ENCODE results near the gene ZMYND19.
"Not testable (repeated sequence)": the region's sequence is repeated elsewhere in the genome, so short reads cannot be mapped to it uniquely, and the experiment has no call there.

Gene ZMYND19

DNA sequence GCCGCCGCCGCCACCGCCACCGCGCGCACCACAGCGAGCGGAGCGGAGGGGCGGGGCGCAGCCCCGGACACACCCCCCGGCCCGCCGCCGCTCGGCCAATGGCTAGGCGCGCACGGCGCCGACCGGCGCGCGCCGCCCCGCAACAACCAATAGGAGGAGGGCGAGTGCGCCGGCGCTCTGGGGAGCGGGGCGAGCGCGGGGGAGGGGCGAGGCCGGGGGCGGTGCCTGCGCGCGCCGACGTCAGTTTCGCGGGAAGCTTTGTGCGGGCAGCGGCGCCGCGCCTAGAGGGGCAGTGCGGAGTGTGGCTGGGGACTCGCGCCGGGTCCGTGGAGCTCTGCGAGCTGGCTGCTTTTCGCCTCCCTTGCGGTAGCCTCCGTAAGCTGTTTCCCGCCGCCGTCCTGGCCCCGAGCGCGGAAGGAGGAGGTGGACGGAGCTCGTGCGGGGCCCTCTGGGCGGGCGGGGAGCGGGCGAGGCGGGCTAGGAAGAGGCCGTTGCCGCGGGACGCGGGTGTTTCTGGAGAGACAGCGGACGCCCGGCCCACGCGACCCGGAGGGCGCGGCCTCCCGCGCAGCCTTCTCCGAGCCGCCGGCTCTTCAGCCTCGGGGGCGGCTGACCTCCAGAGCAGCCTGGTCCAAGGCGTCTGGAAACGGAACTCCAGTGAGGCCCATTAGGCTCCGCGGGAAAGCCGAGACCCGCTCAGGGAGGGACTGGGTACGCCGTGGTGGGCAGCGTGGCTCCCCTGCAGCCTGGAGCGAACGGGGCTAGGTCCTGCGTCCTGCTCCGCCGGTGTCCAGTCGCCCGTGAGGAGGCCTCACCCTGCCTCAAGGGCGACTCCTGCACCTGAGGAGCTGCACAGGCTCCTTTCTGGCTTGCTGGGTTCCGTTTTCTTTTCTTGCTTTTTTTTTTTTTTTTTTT lies at the start of gene ZMYND19:
Gene ZMYND19 (minus strand): TSS at position 44 of the 915 bp plus-strand sequence. CDS start 249 bp downstream, outside the sequence.
- peak; percentile 96 for DNase-seq

DNA sequence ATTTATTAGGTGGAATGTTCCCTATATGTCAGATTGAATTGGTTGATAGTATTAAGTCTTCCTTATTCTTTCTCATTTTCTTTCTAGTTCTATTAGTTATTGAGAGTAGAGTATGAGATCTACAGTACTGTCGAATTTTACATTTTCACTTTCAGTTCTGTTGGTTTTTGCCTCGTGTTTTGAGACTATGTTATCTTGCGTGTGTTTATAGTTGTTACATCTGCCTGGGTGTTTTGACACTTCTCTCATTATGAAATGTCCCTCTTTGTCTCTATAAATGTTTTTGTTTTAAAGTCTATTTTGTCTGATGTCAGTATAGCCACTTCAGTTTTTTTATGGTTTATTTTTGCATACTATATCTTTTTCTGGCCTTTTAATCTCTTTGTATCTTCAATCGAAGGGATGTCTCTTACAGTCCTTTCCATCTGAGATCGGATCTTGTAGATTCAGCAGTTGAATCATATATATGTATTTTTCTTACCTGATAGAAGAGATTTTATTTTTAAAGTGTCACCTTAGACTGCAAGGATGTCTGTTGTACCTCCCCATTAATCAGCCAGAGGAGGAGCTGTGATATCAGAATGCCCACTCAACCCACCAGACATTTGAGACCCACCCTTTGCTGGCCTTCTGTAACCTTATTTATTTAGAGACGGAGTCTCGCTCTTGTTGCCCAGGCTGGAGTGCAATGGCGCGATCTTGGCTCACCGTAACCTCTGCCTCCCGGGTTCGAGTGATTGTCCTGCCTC lies 49.2 kb upstream of the ZMYND19 start:
- DNase-seq = no peak

DNA sequence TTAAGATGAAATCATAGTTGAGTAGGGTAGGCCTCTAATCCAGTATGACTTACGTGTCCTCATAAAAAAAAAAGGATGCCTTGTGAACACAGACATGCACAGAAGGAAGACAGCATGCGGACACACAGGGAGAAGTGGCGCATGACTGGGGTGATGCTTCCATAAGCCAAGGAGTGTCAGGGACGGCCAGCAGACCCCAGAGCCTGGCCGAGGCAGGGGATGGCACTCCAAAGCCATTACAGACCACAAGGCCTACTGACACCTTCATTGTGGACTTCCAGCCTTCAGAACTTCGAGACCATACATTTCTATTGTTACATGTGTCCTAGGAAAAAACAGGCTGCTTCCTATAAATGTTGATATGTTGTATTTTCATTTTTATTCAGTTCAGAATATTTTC lies 48.4 kb upstream of the ZMYND19 start:
- DNase-seq = no peak

DNA sequence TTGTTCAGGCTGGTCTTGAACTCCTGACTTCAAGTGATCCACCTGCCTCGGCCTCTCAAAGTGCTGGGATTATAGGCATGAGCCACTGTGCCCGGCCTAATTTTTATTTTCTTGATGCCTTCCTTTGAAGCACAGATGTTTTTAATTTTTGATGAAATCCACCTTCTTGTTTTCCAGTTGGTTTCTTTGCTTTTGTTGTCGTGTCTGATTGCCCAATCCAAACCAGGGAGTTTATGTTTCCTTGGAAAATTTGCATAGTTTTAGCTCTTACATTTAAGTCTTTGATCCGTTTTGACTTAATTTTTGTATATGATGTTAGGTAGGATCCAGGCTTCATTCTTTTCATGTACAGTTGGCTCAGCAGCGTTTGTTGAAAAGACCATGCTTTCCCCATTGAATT lies 43.7 kb upstream of the ZMYND19 start:
- DNase-seq = no peak

DNA sequence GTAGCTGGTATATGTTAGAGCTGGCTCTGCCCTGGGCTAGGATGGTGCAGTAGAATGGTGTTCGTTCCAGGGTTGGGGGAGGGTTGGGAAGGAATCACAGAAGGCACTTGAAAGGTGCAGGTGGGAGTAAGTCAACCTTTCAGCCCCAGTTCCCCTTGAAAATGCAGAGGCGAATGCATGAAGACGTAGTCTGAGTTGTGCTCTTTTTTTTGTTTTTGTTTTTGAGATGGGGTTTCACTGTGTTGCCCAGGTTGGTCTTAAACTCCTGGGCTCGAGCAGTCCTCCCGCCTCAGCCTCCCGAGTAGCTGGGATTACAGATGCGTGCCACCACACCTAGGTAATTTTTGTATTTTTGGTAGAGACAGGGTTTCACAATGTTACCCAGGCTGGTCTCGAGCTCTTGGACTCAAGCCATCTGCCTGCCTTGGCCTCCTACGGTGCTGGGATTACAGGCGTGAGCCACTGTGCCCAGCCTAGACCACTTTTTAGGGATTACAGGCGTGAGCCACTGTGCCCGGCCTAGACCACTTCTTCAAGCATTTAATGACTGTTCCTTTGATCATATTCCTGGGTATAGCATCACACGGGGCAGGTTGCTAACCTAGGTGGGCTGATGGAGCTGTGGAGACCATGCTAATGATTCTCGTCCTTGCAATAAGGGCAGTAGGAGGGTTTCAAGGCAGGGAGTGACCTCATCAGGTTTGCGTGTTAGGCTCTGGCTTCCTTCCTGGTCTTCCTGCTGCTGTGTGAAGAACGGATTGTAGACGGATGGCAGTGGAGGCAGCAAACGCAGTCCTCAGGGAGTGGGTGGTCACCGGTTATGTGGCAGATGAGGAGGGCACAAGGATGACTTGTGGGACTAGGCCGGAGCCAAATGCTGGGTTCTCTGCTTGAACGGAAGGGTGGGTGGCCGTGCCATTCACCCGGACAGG lies 42.2 kb upstream of the ZMYND19 start:
- peak; percentile 30 for DNase-seq

DNA sequence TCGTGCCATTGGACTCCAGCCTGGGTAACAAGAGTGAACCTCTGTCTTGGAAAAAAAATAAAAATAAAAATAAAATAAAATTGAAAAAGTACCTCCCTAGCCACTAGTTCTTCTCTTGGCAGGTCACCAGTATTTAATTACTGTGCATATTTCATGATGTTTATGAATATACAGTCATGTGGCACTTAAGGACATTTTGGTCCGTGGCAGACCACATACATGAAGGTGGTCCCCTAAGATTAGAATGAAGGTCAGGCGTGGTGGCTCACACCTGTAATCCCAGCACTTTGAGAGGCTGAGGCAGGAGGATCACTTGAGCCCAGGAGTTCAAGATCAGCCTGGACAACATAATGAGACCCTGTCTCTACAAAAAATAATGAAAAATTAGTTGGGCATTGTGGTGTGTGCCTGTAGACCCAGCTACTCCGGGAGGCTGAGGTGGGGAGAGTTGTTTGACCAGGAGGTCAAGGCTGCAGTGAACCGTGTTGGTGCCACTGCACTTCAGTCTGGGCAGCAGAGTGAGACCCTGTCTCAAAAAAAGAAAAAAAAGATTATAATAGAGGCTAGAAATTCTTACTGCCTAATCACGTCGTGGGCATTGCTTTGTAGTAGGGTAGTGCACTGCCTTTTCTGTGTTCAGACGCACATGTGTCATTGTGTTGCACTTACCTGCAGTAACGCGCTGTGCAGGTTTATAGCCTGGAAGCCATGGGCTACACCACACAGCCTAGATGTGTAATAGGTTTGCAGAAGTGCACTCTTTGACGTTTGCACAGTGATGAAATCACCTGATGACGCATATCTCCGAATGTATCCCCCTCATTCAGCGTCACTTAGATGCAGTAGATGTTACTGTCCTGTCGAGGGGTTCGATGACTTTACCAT lies 41.3 kb upstream of the ZMYND19 start:
- DNase-seq = no peak

DNA sequence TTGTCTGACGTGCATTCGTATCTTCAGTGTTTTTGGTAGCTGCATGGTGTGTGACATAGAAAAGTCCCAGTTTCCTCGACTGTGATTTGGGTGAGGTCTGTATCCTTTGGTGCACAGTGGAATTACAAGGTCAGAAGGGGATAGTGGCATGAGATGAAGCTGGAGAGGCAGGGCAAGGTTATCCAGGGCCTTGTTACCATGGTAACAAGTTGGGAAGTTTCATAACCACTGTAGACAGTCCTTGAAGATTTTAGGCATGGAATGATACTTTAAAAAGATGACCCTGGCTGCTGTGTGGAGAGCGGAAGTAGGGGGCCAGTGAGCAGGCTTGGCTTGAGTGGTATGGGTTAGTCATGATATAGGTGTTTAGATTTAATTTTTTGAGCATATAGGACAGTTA lies 40.4 kb upstream of the ZMYND19 start:
- no peak for DNase-seq

DNA sequence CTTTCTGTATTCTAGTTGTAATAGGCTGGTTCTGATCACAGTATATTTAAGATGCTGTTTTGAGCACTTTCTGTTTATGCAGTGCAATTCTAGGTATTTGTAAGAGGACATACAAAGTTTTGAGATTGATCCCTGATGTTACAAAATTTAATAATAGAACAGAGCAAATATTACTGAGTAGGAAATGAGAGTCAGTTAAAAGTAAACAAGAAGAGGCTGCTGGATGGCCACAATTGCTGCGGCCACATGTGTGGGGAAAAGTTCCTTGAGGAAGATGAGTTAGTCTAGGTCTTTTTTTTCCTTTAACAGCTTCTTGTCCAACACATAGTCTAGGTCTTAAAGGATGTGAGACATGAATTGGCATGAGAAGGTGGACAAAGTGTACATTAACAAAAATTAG lies 39.8 kb upstream of the ZMYND19 start:
- no peak for DNase-seq

DNA sequence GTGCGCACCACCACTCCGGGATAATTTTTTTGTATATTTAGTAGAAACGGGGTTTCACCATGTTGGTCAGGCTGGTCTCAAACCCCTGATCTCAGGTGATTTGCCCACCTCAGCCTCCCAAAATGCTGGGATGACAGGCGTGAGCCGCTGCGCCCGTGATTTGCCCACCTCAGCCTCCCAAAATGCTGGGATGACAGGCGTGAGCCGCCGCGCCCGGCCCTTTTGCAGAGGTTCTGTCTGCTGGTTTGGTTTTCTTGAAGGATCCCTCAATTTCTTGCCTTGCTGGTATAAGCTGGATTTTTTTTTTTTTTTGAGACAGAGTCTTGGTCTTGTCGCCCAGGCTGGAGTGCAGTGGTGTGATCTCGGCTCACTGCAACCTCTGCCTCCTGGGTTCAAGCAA lies 37.1 kb upstream of the ZMYND19 start:
- not testable (repeated sequence) for DNase-seq

DNA sequence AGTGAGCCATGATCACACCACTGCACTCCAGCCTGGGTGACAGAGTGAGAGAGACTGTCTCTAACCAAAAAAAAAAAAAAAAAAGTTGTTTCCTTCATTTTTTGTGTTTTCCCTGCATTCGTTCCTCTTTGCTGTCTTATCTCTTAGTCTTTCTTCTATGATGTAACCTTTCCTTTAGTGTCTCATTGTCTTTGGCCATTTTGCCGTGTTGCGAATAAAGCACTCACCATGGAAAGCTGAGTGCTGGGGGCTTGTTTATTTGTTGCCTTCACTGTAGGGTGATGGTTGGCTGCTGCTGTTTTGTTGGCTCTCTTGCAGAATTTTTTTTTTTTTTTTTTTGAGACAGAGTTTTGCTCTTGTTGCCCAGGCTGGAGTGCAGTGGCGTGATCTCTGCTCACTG lies 36.2 kb upstream of the ZMYND19 start:
- no peak for DNase-seq

DNA sequence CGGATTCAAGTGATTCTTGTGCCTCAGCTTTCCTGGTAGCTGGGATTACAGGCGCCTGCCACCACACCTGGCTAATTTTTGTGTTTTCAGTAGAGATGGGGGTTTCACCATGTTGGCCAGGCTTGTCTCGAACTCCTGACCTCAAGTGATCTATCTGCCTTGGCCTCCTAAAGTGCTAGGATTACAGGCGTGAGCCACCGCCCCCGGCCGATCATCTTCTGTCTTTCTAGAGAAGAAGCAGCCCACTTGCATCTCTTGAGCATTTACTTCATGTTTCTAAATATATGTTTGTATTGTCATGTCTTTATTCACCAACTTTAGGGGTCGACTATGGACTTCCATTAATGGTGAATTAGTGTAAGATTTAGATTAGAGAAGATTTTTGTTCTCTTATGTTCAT lies 31.9 kb upstream of the ZMYND19 start:
- not testable (repeated sequence) for DNase-seq

DNA sequence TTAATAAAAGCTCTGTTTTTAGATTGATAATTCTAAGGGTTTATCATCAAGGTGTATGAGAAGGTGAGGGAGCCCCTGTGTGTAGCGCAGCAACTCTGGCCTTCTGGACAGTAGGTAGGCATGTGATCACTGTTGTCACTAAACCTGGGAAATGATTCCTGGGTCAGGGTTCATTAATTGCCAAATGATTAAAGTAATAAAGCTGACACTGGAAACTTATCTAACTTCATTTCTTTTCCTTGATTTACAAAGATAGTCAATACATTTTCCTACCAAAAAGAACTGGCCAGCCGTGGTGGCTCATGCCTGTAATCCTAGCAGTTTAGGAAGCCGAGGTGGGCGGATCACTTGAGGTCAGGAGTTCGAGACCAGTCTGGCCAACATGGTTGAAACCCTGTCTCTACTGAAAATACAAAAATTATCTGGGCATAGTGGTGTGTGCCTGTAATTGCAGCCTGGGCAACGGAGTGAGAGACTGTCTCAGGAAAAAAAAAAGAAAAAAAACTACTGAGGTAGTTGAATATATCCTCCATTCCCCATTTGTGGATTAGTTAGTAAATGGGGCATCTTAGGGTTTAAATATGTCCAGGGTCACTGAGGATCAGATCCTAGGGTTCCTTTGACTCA lies 30.9 kb upstream of the ZMYND19 start:
- no peak for DNase-seq

DNA sequence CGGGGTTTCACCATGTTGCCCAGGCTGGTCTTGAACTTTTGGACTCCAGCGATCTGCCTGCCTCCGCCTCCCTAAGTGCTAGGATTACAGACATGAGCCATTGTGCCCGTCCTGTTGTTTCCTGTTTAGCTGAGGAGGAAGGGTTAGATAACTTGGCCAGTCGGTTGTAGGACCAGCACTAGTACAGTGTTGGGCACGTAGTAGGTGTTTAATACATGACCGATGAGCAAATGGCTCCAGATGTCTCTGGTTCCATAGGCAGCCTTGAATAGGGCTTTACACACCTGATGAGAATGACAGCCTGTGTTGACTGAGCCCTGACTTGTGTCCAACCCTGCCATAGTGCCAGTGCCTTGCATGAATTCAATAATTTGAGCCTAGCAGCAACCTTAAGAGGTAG lies 30.3 kb upstream of the ZMYND19 start:
- no peak for DNase-seq

DNA sequence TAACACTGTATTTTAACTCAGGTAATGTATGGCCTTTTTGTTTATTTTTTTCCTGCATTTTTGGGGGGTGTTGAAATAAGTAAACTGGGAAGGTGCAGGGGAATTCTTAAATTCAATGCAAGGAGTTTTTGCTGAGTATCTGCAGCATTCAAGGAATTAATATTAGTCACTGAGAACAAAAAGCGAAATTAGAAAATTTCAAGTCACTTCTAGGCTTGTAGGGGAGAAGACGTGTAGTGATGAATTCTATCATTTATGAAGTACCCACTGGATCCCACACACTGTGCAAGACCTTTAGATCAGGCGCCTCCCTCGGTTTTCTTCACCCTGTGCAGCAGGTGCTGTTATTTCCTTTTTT lies 29.7 kb upstream of the ZMYND19 start:
- no peak for DNase-seq

DNA sequence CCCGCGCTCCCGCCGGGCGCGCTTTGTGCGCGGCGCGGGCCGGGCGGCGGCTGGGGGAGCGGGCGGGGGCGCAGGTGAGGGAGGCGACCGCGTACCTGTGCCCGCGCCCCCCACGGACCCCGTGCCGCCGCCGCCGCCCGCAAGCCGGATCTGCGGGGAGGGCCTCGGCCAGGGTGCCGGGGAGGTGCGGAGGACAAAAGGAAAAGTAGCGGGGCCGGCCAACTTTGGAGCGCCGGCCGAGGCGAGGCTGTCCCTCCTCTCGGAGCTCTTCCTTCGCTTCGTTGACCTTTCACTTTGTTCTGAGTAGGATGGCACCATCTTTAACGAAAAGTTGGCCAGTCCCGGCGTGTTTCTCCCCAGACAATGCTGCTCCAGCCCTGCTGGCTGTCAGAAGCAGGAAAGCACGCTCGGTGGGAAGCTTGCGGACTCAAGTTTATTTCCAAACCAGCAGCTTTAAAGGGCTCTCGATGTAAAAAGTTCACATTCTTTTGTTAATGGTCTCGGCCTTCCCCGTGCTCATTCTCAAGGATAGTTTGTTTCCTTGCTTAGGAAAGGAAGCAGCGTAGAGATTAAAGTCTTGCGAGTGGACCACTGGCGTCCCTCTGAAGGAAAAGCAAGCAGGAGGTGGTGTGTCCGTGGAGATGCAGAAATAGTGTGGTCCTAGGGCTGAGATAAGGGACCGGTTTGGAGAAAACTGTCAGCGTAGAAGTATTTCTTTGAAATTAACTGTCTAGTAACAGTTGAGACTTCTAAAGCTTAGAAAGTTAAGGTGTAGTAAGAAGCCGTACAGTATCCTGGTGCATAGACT lies 29.1 kb upstream of the ZMYND19 start:
- peak; percentile 71 for DNase-seq

DNA sequence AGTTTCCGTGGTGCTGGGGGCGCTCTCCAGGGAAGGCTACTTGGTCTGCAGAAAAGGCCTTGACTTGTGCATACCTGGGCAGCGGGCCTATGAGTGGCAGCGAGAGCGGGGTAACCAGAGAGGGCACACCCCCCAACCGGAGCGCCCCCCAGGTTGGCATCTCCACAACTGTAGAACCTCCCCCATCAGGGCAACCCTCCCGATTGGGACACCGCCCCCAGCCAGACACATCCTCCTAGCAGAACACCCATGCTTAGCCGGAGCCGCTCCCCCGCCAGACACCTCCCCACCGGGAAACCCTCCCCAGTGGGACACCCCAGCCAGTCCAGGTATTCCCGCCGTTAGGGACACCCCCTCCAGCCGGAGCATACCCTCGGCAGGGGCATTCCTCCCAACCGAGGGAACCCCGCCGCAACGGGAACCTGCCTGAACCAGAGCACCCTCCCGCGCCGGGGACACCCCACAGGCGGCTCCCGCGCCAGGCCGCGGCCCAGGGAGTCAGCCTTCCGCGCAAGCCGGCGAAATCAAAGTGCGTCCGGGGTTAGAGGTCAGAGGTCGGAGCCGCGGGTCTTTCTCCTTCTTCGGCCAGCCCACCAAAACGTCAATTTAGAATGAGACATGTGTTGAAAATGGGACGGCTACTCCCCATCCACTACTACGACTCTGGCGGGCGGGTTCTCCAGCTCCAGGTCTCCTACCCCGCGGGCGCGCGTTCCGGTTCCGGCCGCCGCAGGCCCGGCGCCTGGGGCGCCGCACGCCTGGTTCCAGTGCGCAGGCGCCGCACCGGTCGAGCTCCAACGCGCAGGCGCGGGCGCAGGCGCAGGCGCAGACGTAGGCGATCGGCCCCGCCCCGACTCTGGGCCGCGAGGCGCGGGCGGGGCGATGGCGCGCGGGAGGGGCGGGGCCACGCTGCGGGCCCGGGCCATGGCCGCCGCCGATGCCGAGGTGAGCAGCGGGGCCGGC lies 28.1 kb upstream of the ZMYND19 start, which contains the start of gene EHMT1:
Gene EHMT1 (plus strand): TSS at position 901 of the 963 bp plus-strand sequence. CDS start 24 bp downstream, at position 925.
- peak; percentile 94 for DNase-seq

DNA sequence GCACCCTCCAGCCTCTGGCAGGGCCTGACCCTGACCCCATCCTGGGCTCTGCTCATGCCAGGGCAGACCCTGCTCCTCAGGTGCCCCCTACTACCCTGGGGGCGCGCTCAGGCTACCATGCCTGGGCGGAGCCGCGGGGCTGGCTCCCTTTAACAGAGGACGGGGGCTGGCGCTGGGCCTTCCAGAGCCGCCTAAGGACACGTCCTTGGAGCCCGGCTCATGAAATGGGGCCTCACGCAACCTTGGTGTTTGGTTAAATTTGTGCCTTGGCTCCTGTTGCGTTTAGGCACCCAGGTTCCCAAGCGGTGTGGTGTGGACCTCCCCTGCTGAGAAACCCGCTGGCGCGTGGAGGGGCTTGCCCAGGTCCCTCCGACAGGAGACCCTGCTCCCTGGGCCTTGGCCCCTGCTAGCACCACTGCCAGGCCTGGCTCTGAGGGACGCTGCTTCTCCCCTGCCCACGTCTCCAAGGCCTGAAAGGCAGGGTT lies 25.1 kb upstream of the ZMYND19 start:
- no peak for DNase-seq

DNA sequence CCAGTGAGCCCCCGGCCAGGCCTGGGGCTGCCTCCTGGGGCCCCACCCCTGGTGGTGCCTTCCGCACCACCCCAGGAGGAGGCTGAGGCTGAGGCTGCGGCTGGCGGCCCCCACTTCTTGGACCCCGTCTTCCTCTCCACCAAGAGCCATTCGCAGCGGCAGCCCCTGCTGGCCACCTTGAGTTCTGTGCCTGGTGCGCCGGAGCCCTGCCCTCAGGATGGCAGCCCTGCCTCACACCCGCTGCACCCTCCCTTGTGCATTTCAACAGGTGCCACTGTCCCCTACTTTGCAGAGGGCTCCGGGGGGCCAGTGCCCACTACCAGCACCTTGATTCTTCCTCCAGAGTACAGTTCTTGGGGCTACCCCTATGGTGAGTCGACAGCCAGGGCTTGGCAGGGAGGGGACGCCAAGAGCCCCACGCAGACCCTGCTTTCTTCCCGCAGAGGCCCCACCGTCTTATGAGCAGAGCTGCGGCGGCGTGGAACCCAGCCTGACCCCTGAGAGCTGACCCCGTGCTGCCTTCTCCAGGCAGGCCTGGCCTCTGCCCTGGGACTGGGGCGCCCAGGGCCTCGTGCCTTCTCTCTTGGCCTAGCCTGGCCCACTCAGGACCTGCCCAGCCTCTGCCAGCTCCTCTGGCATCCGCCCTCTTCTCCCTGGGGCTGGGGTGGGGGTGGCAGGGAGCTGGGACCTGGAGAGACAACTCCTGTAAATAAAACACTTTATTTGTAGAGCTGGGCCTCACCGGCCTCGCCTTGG lies 24.5 kb upstream of the ZMYND19 start:
- DNase-seq = no peak
